Pancreas (tissue), 10 donors: Measurements from ENCODE around the gene MEIS1. TPM values are rescaled to one million over a fixed set of nuclear protein-coding genes. Genes with fewer than 3 reads are reported as not detected.

Source experiments
- ATAC-seq, 4 donors: fragments of 200-7000 bp; cut with Tn5 transposase; one replicate each; pipeline versions ENCODE4 v1.8.0 to v1.9.1; 2020; ENCODE audit warnings: mild to moderate bottlenecking in 4 of 4, moderate library complexity in 4 of 4
- DNase-seq, 6 donors: peaks; one replicate each; pipeline ENCODE4 v3.0.0-alpha.2; 2020
- FAIRE-seq: peaks from 2 replicates; lab custom pipeline; 2012; peaks lifted over from hg19 to GRCh38; lab: Jason Lieb, UNC
- H3K27ac ChIP-seq, 4 donors: fragments of 200-600 bp; sonication (generic); 1 replicate in 3 of 4; 2 replicates in 1 of 4; pipeline versions ENCODE4 v1.5.0 to v1.8.0; 2020
- H3K27me3 ChIP-seq, 4 donors: fragments of 200-600 bp; one replicate each; pipeline ENCODE4 v1.8.0; 2021
- H3K36me3 ChIP-seq, 3 donors: fragments of 200-600 bp; sonication (generic) in 1 of 3; one replicate each; pipeline versions ENCODE4 v1.5.0 to v1.8.0; 2020 to 2021
- H3K4me1 ChIP-seq, 3 donors: fragments of 200-600 bp; one replicate each; pipeline ENCODE4 v1.8.0; 2021
- H3K4me3 ChIP-seq, 4 donors: fragments of 200-600 bp; sonication (generic) in 2 of 4; one replicate each; pipeline versions ENCODE4 v1.5.0 to v1.8.0; 2020 to 2021
- H3K9me3 ChIP-seq, 4 donors: fragments of 200-600 bp; one replicate each; pipeline ENCODE4 v1.8.0; 2021
- WGBS, 2 donors: extraction: QIAGEN DNeasy Blood & Tissue Kit; methylation state at CpG; one replicate each; pipeline ENCODE4 v1.1.7; 2013; 5-methylcytosine and 5-hydroxymethylcytosine counted together
- intact Hi-C, 3 donors: fragments of 100-400 bp; cut with DNase I; formaldehyde crosslinking; loops; one replicate each; pipeline versions ENCODE4 v1.11.1 to v1.14.2; 2022
- polyA plus RNA-seq, 2 donors: library from polyadenylated mRNA; stranded (reverse); fragments of 200-250 nt; gene quantifications; one replicate each; pipeline ENCODE4 v1.2.3, GENCODE V29; 2013
- total RNA-seq, 6 donors: library from RNA; stranded (reverse); fragmentation: NEBNext Ultra II Directional in 4 of 6; extraction: Animal tissue kit (Norgen Biotek cat#: 25700) in 4 of 6; gene quantifications; one replicate each; pipeline versions ENCODE4 v1.2.1 to v1.2.4, GENCODE V29; 2021 to 2023
- TF ChIP-seq, protein P1 (sequence below), 4 donors: fragments of 200-600 bp; sonication (generic) in 3 of 4; IDR thresholded peaks; one replicate each; pipeline versions ENCODE4 v1.5.0 to v1.8.0; 2021; ENCODE audit warnings: antibody characterized with exemption in 4 of 4
- donor health status: healthy with polysubstance abuse.
- donor health status: DM: no; HTN: no; CAD: no; lungs with moderate emphysema.
- donor health status: DM: no; HTN: no; CAD: no.
- donor health status: control.
- donor health status: control.
- donor health status: Bipolar disorder and iron deficiency.
- donor health status: DM: yes; HTN: yes; CAD: no.
- donor health status: DM: no; HTN: no; CAD: no.
- donor health status: DM: no; HTN: no; CAD: no.
- donor health status: DM: yes; HTN: yes; CAD: no.

Gene MEIS1
- total and polyA plus RNA-seq, 8 donors: 41.3 to 129 (median 58.4) TPM

DNA sequence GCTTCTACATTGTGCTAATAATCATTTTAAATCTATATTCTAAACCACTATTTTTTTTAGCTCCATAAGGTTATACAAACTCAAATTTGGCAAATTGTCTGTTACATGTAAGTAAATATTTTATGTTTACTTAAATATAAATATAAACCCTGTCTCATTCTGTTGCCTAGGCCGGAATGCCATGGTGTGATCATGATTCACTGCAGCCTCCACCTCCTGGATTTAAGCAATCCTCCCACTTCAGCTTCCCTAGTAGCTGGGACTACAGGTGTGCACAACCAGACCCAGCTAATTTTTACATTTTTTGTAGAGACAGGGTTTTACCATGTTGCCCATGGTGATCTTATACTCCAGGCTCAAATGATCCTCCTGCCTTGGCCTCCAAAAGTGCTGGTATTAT, 124.7 kb downstream of the MEIS1 start:
- no peak overlapping the region for H3K27ac ChIP-seq
- H3K27me3 ChIP-seq: no peaks in the 10 kb centered on the region
- H3K4me1 ChIP-seq: peaks cover 18 to 56% (median 47%) of the 10 kb centered on the region in 3 donors
- TF ChIP-seq, protein P1, sequence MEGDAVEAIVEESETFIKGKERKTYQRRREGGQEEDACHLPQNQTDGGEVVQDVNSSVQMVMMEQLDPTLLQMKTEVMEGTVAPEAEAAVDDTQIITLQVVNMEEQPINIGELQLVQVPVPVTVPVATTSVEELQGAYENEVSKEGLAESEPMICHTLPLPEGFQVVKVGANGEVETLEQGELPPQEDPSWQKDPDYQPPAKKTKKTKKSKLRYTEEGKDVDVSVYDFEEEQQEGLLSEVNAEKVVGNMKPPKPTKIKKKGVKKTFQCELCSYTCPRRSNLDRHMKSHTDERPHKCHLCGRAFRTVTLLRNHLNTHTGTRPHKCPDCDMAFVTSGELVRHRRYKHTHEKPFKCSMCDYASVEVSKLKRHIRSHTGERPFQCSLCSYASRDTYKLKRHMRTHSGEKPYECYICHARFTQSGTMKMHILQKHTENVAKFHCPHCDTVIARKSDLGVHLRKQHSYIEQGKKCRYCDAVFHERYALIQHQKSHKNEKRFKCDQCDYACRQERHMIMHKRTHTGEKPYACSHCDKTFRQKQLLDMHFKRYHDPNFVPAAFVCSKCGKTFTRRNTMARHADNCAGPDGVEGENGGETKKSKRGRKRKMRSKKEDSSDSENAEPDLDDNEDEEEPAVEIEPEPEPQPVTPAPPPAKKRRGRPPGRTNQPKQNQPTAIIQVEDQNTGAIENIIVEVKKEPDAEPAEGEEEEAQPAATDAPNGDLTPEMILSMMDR (IDR thresholded peaks at IDR 0.05): no peak
- intact Hi-C loops: no loop called here
- H3K36me3 ChIP-seq: peaks cover 0 to 9% (median 0%) of the 10 kb centered on the region in 3 donors
- ATAC-seq (no peak), DNase-seq (no peak), FAIRE-seq (no peak)
- H3K9me3 ChIP-seq: no peaks in the 10 kb centered on the region
- WGBS, 2 donors: 70 to 72% methylated on average over 1 of the region's 1 CpG
- no peak overlapping the region for H3K4me3 ChIP-seq

DNA sequence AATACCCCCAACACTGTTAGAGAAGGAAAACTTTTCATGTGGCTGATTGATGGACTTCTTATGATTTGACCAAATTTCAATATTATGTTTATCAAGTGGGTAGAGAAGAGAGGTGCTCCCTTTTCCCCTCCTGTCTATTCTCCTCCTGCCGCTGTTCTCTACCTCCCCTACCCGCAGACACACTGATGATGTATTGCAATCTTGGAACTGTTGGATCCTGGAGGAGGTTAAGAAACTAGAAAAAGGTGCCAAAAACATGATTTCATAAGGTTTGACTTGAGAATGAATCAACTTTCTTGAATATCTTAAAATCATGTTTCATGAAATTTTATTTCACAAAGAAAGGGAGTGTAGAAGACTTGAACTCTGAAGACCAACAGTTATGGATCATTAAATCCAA, 125.8 kb downstream of the MEIS1 start:
- Histone ChIP-seq H3K27me3 (no peaks in the 10 kb centered on the region), H3K9me3 (no peaks in the 10 kb centered on the region), H3K27ac (no peak overlapping the region), H3K4me3 (no peak overlapping the region), H3K4me1 (peaks cover 20 to 58% (median 51%) of the 10 kb centered on the region in 3 donors), H3K36me3 (peaks cover 0 to 9% (median 0%) of the 10 kb centered on the region in 3 donors)
- intact Hi-C loops: no loop called here
- 80 to 87% methylated on average over 2 of the region's 2 CpGs for WGBS, 2 donors
- TF ChIP-seq, protein P1 (IDR thresholded peaks at IDR 0.05): no peak
- no peak for ATAC-seq
- no peak for DNase-seq
- FAIRE-seq: no peak

- intact Hi-C loops: no loop called here
- FAIRE-seq (no peak), DNase-seq (no peak), ATAC-seq (peak in 3 of 4 donors; percentile 56 to 76 (median 58))
- Histone ChIP-seq H3K4me3 (no peak overlapping the region), H3K27me3 (no peaks in the 10 kb centered on the region), H3K36me3 (peaks cover 0 to 9% (median 0%) of the 10 kb centered on the region in 3 donors), H3K27ac (peak overlapping the region in 2 of 4 donors; percentile 25 to 52), H3K4me1 (peaks cover 15 to 51% (median 45%) of the 10 kb centered on the region in 3 donors), H3K9me3 (no peaks in the 10 kb centered on the region)
- TF ChIP-seq, protein P1 (IDR thresholded peaks at IDR 0.05): no peak
- WGBS, 2 donors: 14 to 19% methylated on average over 3 of the region's 3 CpGs
Measured at GRCh38 chr2:66561645-66562303, 126.8 kb downstream of the MEIS1 start.

- peak overlapping the region in 2 of 4 donors; percentile 25 to 52 for H3K27ac ChIP-seq
- intact Hi-C loops: no loop called here
- TF ChIP-seq, protein P1 (IDR thresholded peaks at IDR 0.05): no peak
Measured at GRCh38 chr2:66562304-66562685, 127.4 kb downstream of the MEIS1 start.

GRCh38 chr2:66563473-66563872, 128.5 kb downstream of the MEIS1 start:
- TF ChIP-seq, protein P1 (IDR thresholded peaks at IDR 0.05): no peak
- ATAC-seq (no peak), DNase-seq (no peak), FAIRE-seq (no peak)
- Histone ChIP-seq H3K4me1 (peaks cover 15 to 51% (median 45%) of the 10 kb centered on the region in 3 donors), H3K4me3 (no peak overlapping the region), H3K9me3 (no peaks in the 10 kb centered on the region), H3K36me3 (peaks cover 0 to 24% (median 2%) of the 10 kb centered on the region in 3 donors), H3K27ac (no peak overlapping the region), H3K27me3 (no peaks in the 10 kb centered on the region)
- intact Hi-C loops: no loop called here
- 71 to 75% methylated on average over 1 of the region's 1 CpG for WGBS, 2 donors

More at GRCh38 chr2:66562304-66562685, 127.4 kb downstream of the MEIS1 start:
- Histone ChIP-seq H3K4me1 (peaks cover 15 to 51% (median 45%) of the 10 kb centered on the region in 3 donors), H3K4me3 (no peak overlapping the region), H3K36me3 (peaks cover 0 to 12% (median 0%) of the 10 kb centered on the region in 3 donors), H3K9me3 (no peaks in the 10 kb centered on the region), H3K27me3 (no peaks in the 10 kb centered on the region)
- WGBS, 2 donors: 39 to 41% methylated on average over 1 of the region's 1 CpG
- ATAC-seq (no peak), DNase-seq (no peak), FAIRE-seq (no peak)
